G401 (cell line): ENCODE measurements around the gene NIN. TPM values are rescaled to one million over a fixed set of nuclear protein-coding genes. Genes with fewer than 3 reads are reported as not detected.

Source experiments
- DNase-seq: peaks from one replicate; pipeline ENCODE4 v3.0.0-alpha.2; 2015; ENCODE audit warnings: low spot score
- in situ Hi-C: cut with HindIII; loops from 2 replicates; pipeline ENCODE4 v1.10.0; 2016; ENCODE audit warnings: low sequenced_read_pairs, mixed read lengths
- total RNA-seq: library from RNA; depleted of rRNA; stranded (reverse); fragments of >200 nt; shearing (Covaris generic); gene quantifications from 2 replicates; pipeline ENCODE4 v1.2.3, GENCODE V29; 2014

NIN gene
- total RNA-seq, 1 experiment from 2014 or later = 3.6 TPM

- no peak for DNase-seq
- in situ Hi-C loops = no loop called here
Observed at GRCh38 chr14:50772412-50772811, 58.5 kb downstream of the NIN start.

GRCh38 chr14:50770586-50770985 lies 60.4 kb downstream of the NIN start:
- no peak for DNase-seq
- in situ Hi-C loops = no loop called here

GRCh38 chr14:50769863-50770500 lies 61.0 kb downstream of the NIN start:
- in situ Hi-C loops = no loop called here
- no peak for DNase-seq

- in situ Hi-C loops = no loop called here
- DNase-seq = no peak
Observed at GRCh38 chr14:50768680-50769079, 62.3 kb downstream of the NIN start.

GRCh38 chr14:50766338-50766886 lies 64.5 kb downstream of the NIN start:
- in situ Hi-C loops = no loop called here

GRCh38 chr14:50763382-50764007 lies 67.5 kb downstream of the NIN start:
- in situ Hi-C loops = no loop called here

More at GRCh38 chr14:50766338-50766886, 64.5 kb downstream of the NIN start:
- no peak for DNase-seq

GRCh38 chr14:50762931-50763300 lies 68.0 kb downstream of the NIN start:
- in situ Hi-C loops = no loop called here
- DNase-seq = no peak

More at GRCh38 chr14:50763382-50764007, 67.5 kb downstream of the NIN start:
- DNase-seq = no peak

GRCh38 chr14:50762001-50762930 lies 68.7 kb downstream of the NIN start:
- no peak for DNase-seq
- in situ Hi-C loops = no loop called here

GRCh38 chr14:50759800-50760543 lies 71.0 kb downstream of the NIN start:
- in situ Hi-C loops = no loop called here
- no peak for DNase-seq

- in situ Hi-C loops = no loop called here
Observed at GRCh38 chr14:50758945-50759344, 72.0 kb downstream of the NIN start.

GRCh38 chr14:50758305-50758704 lies 72.7 kb downstream of the NIN start:
- in situ Hi-C loops = no loop called here
- no peak for DNase-seq

More at GRCh38 chr14:50758945-50759344, 72.0 kb downstream of the NIN start:
- no peak for DNase-seq

- no peak for DNase-seq
- in situ Hi-C loops = no loop called here
Observed at GRCh38 chr14:50757702-50758101, 73.3 kb downstream of the NIN start.

- in situ Hi-C loops = no loop called here
- no peak for DNase-seq
Observed at GRCh38 chr14:50756300-50756699, 74.7 kb downstream of the NIN start.

- no peak for DNase-seq
- in situ Hi-C loops = no loop called here
Observed at GRCh38 chr14:50750323-50750722, 80.6 kb downstream of the NIN start.

- in situ Hi-C loops = no loop called here
- no peak for DNase-seq
Observed at GRCh38 chr14:50745401-50746058, 85.4 kb downstream of the NIN start.

- DNase-seq = no peak
- in situ Hi-C loops = no loop called here
Observed at GRCh38 chr14:50744231-50744630, 86.7 kb downstream of the NIN start.

GRCh38 chr14:50741567-50741966 lies 89.4 kb downstream of the NIN start:
- no peak for DNase-seq
- in situ Hi-C loops = no loop called here

- DNase-seq = no peak
- in situ Hi-C loops = no loop called here
Observed at GRCh38 chr14:50740856-50741255, 90.1 kb downstream of the NIN start.

- in situ Hi-C loops = no loop called here
Observed at GRCh38 chr14:50739186-50739585, 91.8 kb downstream of the NIN start.

More at GRCh38 chr14:50739186-50739585, 91.8 kb downstream of the NIN start:
- DNase-seq = no peak
